Natural killer cell (primary cell): ENCODE data around the gene BICD1. TPM values are rescaled to one million over a fixed set of nuclear protein-coding genes. Genes with fewer than 3 reads are reported as not detected.

Source experiments
- ATAC-seq, 3 donors: fragments of 150-1000 bp in 2 of 3; fragments of 200-7000 bp in 1 of 3; cut with Tn5 transposase; 1 replicate in 1 of 3; 2 replicates in 2 of 3; pipeline ENCODE4 v1.10.0; 2021; ENCODE audit warnings: mild to moderate bottlenecking in 2 of 3, moderate library complexity in 2 of 3
- DNase-seq, 2 donors: peaks; one replicate each; pipeline versions ENCODE4 v3.0.0 to v3.0.0-alpha.2; 2013 to 2021; ENCODE audit warnings: mixed read lengths in 1 of 2
- H3K27ac ChIP-seq: one replicate; pipeline ENCODE4 v1.5.1; 2013; ENCODE audit warnings: mild to moderate bottlenecking, low read length
- H3K27me3 ChIP-seq: one replicate; pipeline ENCODE4 v1.6.1; 2013; ENCODE audit warnings: low read length; ENCODE audit not compliant: control insufficient read depth, insufficient read depth
- H3K36me3 ChIP-seq: one replicate; pipeline ENCODE4 v1.6.1; 2013; ENCODE audit warnings: low read length; ENCODE audit not compliant: control insufficient read depth, insufficient read depth
- H3K4me1 ChIP-seq: one replicate; pipeline ENCODE4 v1.6.1; 2013; ENCODE audit warnings: low read length; ENCODE audit not compliant: control insufficient read depth, insufficient read depth
- H3K4me3 ChIP-seq: one replicate; pipeline ENCODE4 v1.5.1; 2013; ENCODE audit warnings: low read length
- H3K9me3 ChIP-seq: one replicate; pipeline ENCODE4 v1.6.1; 2013; ENCODE audit warnings: low read length; ENCODE audit not compliant: control insufficient read depth, insufficient read depth
- H3K27ac Mint-ChIP-seq, 2 donors: one replicate each; pipeline ENCODE4 v1.8.0; 2022; ENCODE audit warnings: mild to moderate bottlenecking in 2 of 2, mixed read lengths in 2 of 2, moderate library complexity in 1 of 2
- H3K27me3 Mint-ChIP-seq, 2 donors: one replicate each; pipeline ENCODE4 v1.8.0; 2022; ENCODE audit warnings: low read depth in 2 of 2, mixed read lengths in 2 of 2
- H3K36me3 Mint-ChIP-seq: one replicate; pipeline ENCODE4 v1.8.0; 2022; ENCODE audit warnings: mixed read lengths
- H3K4me1 Mint-ChIP-seq, 2 donors: one replicate each; pipeline ENCODE4 v1.8.0; 2022; ENCODE audit warnings: mixed read lengths in 2 of 2
- H3K4me3 Mint-ChIP-seq: one replicate; pipeline ENCODE4 v1.8.0; 2022; ENCODE audit warnings: mild to moderate bottlenecking, moderate library complexity, mixed read lengths
- H3K9me3 Mint-ChIP-seq, 2 donors: one replicate each; pipeline ENCODE4 v1.8.0; 2022; ENCODE audit warnings: mixed read lengths in 2 of 2
- WGBS: methylation state at CpG from one replicate; pipeline ENCODE4 v1.1.7; 2013; ENCODE audit warnings: missing lambda C conversion rate; ENCODE audit not compliant: insufficient coverage; 5-methylcytosine and 5-hydroxymethylcytosine counted together
- intact Hi-C: fragments of 100-400 bp; cut with micrococcal nuclease; formaldehyde crosslinking; loops from one replicate; pipeline ENCODE4 v1.14.2; 2022
- total RNA-seq, 4 donors: library from RNA; stranded (reverse); fragments of 120-200 nt in 1 of 4; gene quantifications; one replicate each; pipeline versions ENCODE4 v1.2.3 to v1.2.4, GENCODE V29; 2013 to 2022
- TF ChIP-seq, protein P1 (sequence below): fragments of 200-600 bp; IDR thresholded peaks from one replicate; pipeline ENCODE4 v1.8.0; 2022; ENCODE audit warnings: antibody characterized with exemption

The BICD1 gene
- total RNA-seq, 3 donors from 2014 or later (not counting 1 experiment from before 2014, with no cell fraction given), result 10.0 to 16.0 (median 15.5) TPM

DNA sequence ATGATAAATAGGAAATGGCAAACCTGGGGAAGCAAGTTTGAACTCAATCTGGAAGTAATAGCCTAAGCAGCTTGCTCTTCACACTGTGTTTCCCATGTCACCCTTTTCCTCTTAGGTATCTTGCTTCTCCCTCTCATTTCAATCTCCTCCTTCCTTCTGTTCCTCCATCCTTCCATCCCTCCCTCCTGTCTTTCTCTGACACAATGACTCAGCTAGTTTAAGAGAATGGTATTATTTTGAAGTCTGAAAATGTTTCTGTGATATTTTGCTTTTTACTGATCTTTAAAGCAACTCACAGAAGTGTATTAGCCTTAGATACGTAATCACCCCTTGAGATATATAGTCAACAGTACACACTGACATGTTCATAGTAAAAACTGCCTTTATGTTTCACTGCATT is 236.8 kb downstream of the BICD1 start:
- Histone ChIP-seq H3K36me3 (peaks cover 2% of the 10 kb centered on the region), H3K4me3 (no peak overlapping the region), H3K4me1 (no peaks in the 10 kb centered on the region), H3K27ac (no peak overlapping the region), H3K27me3 (no peaks in the 10 kb centered on the region), H3K9me3 (no peaks in the 10 kb centered on the region)
- Mint-ChIP-seq H3K9me3 (no peaks in the 10 kb centered on the region), H3K4me3 (no peak overlapping the region), H3K27ac (no peak overlapping the region), H3K36me3 (no peaks in the 10 kb centered on the region), H3K27me3 (no peaks in the 10 kb centered on the region), H3K4me1 (no peaks in the 10 kb centered on the region)
- intact Hi-C loops, result no loop called here
- DNase-seq, result no peak
- ATAC-seq, result no peak
- TF ChIP-seq, protein P1, sequence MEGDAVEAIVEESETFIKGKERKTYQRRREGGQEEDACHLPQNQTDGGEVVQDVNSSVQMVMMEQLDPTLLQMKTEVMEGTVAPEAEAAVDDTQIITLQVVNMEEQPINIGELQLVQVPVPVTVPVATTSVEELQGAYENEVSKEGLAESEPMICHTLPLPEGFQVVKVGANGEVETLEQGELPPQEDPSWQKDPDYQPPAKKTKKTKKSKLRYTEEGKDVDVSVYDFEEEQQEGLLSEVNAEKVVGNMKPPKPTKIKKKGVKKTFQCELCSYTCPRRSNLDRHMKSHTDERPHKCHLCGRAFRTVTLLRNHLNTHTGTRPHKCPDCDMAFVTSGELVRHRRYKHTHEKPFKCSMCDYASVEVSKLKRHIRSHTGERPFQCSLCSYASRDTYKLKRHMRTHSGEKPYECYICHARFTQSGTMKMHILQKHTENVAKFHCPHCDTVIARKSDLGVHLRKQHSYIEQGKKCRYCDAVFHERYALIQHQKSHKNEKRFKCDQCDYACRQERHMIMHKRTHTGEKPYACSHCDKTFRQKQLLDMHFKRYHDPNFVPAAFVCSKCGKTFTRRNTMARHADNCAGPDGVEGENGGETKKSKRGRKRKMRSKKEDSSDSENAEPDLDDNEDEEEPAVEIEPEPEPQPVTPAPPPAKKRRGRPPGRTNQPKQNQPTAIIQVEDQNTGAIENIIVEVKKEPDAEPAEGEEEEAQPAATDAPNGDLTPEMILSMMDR, result no peak
- WGBS, result 100% methylated on average over 1 of the region's 1 CpG

DNA sequence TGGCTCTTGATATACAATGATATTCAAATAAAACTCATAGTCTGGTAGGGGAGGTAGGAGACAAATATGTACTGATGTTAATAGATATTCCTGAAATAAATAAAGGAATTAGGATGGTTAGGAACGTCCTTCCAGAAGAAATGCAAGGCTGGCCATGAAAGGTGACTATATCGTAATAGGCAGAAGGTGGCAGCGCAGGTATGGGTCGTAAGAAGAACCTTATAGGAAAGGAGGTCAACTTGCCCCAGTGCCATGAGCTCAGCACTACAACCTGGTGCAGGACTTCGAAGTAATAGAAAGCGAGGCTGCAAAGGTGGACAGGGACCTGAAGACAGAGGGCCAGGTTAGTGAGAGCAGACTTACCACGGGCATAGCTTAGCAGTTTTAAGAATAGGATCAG is 237.4 kb downstream of the BICD1 start:
- H3K9me3 Mint-ChIP-seq, result no peaks in the 10 kb centered on the region
- Histone ChIP-seq H3K27ac (no peak overlapping the region), H3K4me3 (no peak overlapping the region), H3K9me3 (no peaks in the 10 kb centered on the region), H3K4me1 (no peaks in the 10 kb centered on the region), H3K36me3 (peaks cover under 1% of the 10 kb centered on the region), H3K27me3 (no peaks in the 10 kb centered on the region)
- no peak for DNase-seq
- WGBS, result 90% methylated on average over 7 of the region's 7 CpGs
- no peak for ATAC-seq
- TF ChIP-seq, protein P1, result no peak
- no peaks in the 10 kb centered on the region for H3K27me3 Mint-ChIP-seq
- H3K4me3 Mint-ChIP-seq, result no peak overlapping the region
- intact Hi-C loops, result no loop called here
- no peak overlapping the region for H3K27ac Mint-ChIP-seq
- no peaks in the 10 kb centered on the region for H3K4me1 Mint-ChIP-seq
- no peaks in the 10 kb centered on the region for H3K36me3 Mint-ChIP-seq

DNA sequence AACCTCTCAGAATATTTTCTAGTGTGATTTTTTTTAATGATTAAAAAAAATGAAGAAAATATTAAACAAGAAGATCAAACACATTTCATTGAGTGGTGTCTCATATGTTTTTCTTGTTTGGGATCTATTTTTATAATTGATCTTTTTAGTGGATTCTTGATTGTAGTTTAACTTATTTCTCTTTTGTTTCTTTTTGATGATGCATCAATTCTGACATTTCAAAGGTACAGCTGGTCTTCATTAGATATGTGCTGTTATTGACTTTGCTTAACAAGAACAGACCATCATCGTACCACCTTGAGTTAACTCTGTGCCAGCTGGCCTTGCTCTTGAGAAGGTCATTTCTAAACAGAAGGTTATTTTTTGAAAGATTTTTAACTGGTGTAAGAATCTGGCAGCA is 246.9 kb downstream of the BICD1 start:
- H3K36me3 Mint-ChIP-seq, result no peaks in the 10 kb centered on the region
- WGBS, result 100% methylated on average over 1 of the region's 1 CpG
- H3K27me3 Mint-ChIP-seq, result no peaks in the 10 kb centered on the region
- intact Hi-C loops, result no loop called here
- Histone ChIP-seq H3K36me3 (no peaks in the 10 kb centered on the region), H3K27ac (no peak overlapping the region), H3K4me1 (no peaks in the 10 kb centered on the region), H3K9me3 (no peaks in the 10 kb centered on the region), H3K27me3 (no peaks in the 10 kb centered on the region), H3K4me3 (no peak overlapping the region)
- H3K9me3 Mint-ChIP-seq, result no peaks in the 10 kb centered on the region
- no peak overlapping the region for H3K27ac Mint-ChIP-seq
- H3K4me1 Mint-ChIP-seq, result no peaks in the 10 kb centered on the region
- TF ChIP-seq, protein P1, result no peak
- ATAC-seq (no peak), DNase-seq (no peak)
- H3K4me3 Mint-ChIP-seq, result no peak overlapping the region

DNA sequence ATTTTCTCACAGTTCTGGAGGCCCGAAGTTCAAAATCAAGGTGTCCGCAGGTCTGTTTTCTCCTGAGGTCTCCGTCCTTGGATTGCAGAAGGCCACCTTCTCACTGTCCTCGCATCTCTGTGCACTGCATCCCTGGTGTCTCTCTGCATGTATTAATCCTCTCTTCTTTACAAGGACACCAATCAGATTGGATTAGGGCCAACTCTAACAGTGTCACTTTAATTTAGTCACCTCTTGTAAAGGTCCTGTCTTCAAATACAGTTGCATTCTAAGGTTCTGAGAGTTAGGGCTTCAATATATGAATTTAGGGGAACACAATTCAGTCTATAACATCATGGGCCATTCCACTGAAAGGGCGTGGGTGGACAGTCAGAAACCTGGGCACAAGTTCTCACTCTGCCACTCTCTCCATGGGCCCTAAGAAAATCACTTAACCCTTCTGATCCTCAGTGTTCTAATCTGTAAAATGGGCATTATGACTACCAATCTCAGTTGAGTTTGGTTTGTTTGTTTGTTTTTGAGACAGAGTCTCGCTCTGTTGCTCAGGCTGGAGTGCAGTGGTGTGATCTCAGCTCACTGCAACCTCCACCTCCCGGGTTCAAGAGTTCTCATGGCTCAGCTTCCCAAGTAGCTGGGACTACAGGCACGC is 251.1 kb downstream of the BICD1 start:
- Histone ChIP-seq H3K4me3 (no peak overlapping the region), H3K27me3 (no peaks in the 10 kb centered on the region), H3K9me3 (no peaks in the 10 kb centered on the region), H3K4me1 (no peaks in the 10 kb centered on the region), H3K27ac (no peak overlapping the region), H3K36me3 (no peaks in the 10 kb centered on the region)
- no peaks in the 10 kb centered on the region for H3K27me3 Mint-ChIP-seq
- TF ChIP-seq, protein P1, result no peak
- no peaks in the 10 kb centered on the region for H3K4me1 Mint-ChIP-seq
- intact Hi-C loops, result no loop called here
- H3K36me3 Mint-ChIP-seq, result no peaks in the 10 kb centered on the region
- DNase-seq, result no peak
- no peaks in the 10 kb centered on the region for H3K9me3 Mint-ChIP-seq
- H3K4me3 Mint-ChIP-seq, result no peak overlapping the region
- WGBS, result 97% methylated on average over 8 of the region's 8 CpGs
- ATAC-seq, result no peak
- H3K27ac Mint-ChIP-seq, result no peak overlapping the region
